GM21381 (cell line): ENCODE measurements around the gene PTPRG.

Experiments used
- ATAC-seq: cut with Tn5 transposase; IDR thresholded peaks from one replicate; pipeline ENCODE4 v1.9.1; 2021; ENCODE audit warnings: mild to moderate bottlenecking, moderate library complexity; ENCODE audit not compliant: unreplicated experiment

Gene PTPRG

DNA sequence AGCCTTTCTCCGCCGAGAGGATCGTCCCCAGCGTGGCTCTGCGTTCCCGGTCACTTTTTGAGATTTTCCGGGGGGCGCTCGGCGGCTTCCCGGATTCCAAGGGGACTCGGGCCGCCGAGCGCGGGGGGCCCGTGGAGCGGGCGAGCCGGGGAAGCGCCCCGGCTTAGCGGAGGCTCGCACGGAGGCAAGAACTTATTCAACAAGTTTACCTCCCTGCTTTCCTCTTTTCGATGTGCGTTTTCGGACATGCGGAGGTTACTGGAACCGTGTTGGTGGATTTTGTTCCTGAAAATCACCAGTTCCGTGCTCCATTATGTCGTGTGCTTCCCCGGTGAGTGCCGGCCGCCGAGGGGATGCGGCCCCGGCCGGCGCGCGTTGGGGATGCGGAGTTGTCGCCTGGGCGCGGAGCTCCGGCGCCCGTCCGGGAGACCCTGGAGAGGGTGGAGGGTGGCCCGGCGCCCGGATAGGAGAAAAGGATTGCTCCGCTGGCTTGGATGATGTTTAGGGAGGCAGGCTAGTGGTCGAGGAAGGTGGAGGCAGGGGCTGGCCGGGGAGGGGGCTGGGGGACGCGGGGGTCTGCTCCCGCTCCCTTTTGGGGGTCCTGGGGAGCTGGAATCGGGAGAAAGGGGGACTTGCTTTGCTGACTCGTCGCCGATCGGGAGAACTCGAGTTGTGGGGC is 810 bp downstream of the PTPRG start:
- ATAC-seq = no peak

DNA sequence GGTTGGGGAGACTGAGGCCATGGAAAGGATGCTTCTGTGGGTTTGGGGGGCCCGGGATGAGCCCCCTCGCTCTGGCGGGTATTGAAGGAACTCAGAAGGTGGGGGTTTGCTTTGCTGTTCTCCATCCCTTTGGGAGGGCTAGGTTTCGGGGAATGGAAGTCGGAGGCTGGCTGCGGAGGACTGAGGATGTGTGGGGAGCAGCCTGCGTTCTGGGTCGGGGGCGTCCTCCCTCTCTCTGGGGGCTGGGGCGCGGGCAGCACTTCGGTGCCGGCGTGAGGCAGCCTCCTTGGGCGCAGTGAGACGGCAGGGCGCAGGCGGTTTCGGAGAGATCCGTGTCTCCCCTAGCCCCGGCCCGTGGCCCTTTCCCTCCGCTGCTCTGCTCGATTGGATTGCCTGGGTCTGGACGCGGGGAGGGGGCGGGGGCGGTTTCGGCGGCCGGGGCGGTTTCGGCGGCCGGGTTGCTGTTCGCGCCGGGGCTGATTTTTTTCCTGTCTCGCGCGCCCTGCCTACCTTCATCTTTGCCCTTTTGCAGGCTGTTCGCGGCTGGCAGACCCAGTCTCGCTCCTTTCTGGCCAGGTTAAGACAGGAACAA is 1.4 kb downstream of the PTPRG start:
- ATAC-seq = no peak

DNA sequence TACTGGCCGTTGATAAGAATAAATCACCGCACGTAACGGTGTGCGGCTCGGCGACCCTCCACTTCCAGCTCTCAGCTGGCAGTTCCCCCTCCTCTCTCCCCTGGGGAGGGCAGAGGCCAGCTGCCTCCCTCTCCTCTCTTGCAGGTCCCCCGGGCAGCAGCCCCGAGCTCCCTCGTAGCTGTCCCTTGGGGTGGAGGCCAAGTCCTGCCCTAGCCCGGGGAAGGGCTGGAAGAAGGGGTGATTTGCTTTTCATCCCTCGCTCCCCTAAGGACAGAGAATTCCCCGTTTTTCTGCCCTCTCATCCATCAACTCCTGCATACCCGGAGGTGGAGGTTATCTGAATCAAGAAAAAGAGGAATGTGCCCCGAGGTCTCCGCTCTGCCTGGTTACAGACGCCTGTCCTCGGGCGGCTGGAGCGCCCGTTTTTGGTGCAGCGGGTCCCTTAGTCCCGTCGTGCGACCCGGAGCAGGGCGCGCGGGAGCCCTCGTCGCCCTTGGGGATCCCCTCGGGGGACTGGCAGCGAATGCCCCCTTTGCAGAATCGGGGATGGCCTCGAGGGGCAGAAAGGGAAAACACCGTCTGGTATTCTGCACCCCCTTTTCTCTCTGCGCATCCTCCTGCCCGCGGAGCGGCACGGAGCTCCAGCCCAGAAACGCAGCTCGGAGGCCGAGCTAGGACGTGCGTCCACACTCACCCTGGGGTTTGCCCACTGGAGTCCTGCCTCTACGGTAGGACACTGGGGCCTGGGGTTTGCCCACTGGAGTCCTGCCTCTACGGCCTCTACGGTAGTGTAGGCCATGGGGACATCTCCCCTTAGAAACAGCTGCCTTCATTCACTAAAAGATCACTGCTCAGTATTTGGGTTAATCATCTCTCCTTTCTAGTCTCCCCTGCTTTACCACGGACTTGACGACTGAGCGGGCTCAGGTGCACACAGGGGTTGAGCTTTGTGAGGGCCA is 2.2 kb downstream of the PTPRG start:
- no peak for ATAC-seq

DNA sequence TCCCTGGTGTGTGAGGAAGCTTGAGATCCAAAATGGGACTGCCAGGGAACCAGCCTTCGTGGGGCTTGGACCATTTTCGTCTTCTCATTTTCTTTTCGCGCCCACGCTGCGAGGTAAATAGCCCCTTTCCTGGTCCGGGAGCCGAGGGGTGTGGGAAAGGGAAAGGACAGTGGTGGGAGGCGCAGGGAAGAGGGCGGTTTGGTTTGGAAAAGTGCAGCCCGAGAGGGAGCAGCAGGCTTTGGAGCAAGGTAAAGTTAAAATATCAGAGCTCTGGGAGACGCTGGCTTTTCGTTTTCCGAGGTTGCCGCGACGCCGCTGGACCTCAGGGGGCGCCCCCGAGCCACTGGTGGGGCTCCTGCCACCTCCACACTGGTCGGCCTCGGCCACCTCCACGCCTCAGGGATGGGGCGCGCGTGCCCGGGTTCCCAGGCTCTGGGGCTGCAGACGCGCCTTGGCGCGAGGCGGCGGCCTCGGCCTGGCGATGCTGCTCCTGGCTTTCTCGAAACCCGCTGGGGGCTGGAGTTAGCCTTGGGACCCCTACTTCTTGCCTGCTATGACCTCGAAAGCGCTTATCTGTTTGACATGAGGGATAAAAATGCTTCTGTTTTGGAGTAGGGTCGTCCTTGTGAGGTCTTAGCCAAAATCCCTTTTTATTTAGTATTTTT is 3.2 kb downstream of the PTPRG start:
- no peak for ATAC-seq

DNA sequence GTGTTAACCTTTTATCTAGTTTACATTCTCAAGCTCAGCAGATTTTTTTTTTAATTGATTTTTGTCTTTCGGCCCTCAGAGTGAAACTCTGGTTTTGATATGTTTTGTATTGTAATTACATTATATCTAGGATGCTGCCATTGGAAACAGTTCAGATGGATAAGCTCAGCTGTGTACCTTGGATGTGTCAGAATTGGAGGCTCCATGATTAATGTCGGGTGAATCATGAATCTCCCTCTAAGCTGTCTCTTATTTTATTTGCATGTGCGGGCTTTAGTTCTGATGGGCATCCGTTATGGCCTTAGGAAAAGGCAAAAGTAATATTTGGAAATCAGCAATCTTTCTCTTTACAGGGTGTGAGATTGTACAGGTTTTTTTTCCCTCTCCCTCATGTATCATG is 4.2 kb downstream of the PTPRG start:
- no peak for ATAC-seq

DNA sequence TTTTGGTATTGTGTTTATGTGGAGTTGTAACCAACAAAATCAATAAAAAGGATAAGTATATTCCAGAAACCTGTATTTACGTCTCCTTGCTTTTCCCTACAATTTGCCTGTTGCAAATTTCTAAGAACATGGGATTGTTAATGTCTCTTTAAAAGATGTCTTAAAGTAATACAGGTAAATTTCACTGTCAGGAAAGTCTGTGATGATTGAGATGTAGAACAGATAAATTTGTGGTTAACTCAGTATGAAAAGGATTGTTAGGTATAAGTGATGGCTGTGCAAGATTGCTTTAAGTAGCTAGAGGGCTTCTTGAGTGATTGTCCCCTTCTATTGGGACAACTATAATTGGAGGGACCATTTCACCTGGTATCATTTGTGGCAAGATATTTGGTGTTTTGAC is 6.8 kb downstream of the PTPRG start:
- no peak for ATAC-seq

DNA sequence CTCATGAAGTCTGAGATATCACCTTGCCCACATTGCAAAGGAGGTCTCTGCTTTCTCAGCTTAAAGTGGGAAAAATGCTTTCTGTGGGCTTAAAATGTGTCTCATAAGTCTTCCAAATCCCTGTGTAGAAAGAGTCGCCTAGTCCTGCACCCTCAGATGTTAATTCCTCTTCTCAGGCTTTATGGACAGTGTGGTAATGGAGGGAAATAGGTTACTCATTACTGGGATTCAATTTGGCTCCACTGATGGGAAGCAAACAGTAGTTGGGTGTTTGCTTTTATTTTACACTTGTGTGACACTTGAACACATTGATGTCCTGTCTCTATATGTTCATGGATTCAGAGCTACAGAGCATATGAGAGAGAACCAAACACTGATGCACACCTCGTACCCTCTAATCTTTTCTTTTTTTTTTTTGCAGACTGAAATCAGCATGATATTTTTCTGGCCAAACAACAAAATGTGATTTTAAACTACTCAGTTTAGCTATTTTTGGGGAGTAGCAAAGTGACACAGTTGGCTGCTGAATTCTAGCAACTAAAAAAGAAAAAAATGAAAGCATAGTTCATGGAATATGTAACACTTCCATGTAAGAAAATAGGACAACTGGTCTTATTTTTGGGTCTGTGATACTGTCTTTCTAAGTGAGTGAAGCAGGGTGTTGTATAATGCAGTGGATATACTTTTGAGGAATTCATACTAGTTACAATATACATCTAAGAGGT is 8.6 kb downstream of the PTPRG start:
- ATAC-seq = no peak

DNA sequence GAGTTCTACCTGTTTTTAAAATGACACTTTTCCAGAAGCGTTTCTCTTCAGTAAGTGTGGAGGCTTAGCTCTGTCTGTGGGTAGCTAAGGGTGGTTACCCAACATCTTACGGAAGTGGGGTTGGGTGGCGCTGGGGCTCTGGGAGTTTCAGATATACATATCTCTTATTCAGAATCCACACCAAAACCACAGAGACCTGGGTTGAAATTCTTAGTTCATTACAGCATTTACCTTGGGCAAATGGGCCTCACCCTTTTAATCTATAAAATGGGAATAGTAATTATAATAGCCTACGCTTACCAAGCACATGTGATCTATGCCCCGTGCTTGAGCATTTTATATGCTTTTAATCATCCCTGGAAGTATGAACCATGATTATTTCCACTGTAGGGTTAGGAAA is 9.4 kb downstream of the PTPRG start:
- no peak for ATAC-seq

DNA sequence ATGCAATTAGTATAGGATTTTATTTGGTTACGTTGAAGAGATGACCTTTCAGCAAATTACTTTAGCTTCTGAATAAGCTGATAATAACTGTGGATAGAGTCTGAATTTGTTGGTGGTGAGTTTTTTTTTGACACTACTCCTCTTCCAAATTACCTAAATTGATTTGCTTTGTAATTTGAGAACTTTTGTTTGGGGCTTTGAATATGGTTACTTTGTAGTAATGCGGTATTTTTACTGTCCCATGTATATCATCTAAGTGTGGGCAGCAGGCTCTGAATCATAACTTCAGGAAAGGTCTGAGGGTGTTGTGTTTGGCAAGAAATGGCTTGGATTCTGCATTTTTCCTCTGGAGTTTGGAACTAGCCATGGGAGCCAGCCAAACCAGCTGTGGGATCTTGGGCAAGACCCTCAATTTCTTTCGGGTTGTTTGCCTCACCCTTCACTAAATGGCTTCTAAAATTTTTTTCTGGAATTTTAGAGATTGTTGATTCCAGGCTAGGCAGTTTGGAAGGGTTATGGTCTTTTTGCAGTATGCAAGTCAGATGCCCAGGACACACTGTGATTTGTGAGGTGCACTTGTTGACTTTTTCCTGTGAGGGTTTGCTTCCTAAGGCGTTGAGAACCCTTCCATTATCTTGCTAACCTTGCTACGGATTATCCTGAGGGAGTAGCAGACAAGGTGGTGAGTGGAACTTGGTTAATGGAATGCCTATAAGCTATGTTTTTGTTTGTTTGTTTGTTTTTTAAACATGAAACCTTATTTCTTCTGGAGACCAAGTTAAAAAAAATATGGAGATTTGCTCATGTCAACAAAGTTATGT is 10.4 kb downstream of the PTPRG start:
- no peak for ATAC-seq

DNA sequence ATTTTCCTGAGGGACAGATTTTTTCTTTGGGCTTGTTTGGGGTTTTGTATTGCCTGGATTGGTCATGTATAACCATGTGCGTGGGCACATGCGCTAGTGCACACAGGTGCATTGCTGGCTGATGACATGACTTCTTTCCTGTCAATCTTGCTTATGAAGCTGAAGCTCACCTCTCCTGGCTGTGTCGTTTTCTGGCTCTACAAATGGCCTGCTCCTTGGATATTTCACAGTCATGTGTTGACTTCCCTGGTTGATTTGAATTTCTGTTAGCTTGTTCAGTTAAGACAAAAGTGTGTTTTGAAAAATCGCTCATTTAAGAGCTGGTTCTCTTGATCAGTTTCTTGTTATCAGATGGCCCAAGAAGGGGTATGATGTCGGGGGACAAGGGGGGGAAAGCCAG is 11.5 kb downstream of the PTPRG start:
- ATAC-seq = no peak

DNA sequence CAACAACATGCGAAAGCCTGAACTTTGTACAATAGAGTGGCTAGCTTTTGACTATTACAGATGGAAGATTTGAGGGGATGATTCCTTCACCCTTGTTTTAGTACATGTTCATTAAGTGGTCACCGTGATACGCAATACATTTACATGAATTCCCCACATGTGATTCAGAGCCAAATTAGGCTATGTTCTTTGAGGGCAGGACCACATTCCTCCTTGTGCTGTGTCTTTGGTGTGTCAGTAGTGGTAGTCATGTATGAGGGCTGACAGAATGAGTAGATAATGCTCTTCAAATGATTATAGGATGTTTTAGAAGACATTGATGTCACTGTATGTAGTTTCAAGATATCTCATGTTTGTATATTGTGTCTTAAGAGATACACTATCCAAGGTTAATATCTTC is 12.1 kb downstream of the PTPRG start:
- ATAC-seq = no peak

DNA sequence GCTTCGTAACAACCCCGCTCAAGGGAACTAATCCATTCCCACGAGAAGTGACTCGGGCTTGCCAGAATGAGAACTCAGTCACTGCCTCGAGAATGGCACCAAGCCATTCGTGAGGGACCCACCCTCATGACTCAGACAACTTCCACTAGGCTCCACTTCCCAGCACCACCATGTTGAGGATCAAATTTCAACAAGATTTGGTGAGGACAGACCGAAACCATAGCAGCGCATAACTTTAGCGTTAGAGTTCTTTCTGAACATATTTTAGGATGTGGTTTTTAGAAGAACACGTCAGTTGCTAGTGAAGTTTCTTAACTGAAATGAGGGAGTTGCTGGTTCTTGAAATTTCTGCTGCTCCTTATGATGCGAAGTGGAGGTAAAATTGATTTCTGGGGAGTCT is 13.5 kb downstream of the PTPRG start:
- no peak for ATAC-seq

DNA sequence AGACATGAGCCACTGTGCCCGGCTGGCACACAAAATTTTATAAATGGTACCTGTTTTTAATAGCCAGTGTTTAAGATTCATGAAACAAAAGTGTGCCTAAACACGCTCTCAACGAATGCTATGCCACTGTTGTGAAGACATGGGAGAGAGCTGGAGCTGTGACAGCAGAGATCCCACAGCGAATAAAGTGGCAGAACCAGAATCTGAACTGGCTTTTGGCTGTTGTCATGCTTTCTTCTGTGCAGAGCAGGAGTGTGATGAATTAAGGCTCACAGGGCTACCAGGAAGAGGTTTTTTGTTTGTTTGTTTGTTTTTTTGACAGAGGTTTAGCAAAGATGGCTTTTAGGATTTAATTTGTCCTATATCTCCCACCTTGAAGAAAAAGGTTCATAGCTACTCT is 14.5 kb downstream of the PTPRG start:
- no peak for ATAC-seq

DNA sequence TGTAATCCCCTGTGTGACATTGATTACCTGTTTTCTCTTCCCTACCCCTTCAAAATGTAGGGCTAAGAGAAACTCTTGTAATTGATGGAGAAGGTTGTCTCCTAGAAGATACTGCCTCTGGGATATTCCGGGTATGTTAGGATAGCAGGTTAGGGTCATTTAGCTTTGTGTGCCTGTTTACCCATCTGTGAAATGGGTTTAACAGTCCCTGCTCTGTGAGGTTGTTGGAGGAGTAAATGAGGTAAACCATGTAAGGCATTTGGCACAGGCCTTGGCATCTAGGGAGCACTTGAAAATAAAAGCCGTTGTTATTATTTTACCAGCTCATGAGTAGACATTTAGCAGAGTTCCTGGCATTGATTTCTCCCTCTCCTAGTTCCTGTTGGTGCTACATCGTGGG is 16.4 kb downstream of the PTPRG start:
- no peak for ATAC-seq

DNA sequence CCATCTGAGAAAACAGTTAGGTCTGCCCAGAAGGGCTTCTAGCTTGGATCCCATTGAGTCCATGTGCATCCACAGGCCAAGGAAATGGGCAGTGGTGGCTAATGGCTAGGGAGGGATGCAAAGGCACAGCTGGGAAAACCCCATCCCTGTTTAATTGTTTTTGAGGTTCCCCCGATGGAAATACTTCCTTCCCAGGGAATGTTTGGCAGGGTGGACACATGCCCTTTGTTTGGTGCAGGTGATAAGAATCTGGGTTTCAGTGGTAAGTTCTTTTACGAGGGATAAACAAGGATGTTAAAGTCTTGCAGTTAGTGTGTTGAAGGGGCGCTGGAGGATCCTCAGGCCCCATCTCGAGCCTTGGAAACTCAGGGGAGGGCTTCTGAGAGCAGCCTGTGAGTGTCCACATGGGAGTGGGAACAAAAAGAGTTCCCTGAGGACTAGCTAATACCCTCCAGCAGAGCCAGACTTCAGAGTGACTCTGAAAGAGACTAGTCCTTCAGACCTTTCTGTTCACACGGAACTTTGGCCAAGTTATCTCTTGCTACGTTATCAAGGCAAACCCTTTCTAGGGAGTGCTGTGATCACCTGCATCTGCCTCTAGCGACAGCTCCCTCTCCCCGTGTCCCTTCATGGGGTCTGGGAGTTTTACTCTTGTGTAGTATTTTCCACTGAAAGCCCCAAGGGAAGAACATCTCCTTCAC is 17.4 kb downstream of the PTPRG start:
- no peak for ATAC-seq

DNA sequence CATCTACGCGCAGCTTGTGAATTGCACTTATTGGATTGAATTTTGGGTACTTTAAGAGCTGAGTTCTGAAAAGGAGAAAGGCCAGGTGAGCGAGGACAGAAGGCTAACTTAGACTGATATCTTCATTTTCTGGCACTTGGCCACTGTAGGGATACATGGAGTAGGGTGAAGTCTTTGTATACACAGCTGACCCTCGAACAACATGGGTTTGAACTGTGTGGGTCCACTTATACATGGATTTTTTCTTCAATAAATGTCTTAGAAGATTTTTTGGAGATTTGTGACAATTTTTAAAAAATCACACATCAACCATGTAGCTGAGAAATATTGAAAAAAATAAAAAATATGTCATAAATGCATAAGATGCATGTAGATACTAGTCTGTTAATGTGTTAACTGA is 18.3 kb downstream of the PTPRG start:
- ATAC-seq = no peak

DNA sequence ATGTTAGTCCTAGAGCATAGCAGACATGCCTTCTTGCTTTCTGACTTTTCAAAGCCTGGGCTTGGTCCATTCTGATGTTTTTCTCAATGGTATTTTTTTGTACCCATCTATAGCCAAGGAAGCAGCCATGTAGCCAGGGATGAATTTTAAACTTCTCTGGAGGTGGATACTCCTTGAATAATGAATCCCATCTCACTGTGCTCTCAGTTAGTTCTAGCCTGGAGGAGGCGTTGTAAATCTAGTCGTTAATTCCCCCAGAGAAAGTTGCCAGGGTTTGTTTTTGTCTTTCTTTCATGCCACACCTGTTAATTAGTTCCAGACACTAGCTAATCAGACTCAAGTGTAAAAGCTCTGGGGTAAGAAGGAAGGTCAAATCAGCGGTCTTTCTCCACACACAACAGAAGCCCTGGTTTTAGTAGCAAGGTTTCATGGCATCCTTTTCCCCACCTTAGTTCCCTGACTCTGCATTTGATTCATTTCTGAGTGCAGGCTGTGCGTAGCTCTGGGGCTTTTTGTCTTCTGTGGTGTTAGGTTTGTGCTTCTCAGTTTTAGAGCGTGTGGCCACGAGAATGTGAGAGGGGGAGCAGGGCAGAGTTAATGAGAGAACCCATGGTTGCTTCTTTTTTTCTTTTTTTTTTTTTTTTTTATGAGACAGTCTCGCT is 19.7 kb downstream of the PTPRG start:
- ATAC-seq = no peak

DNA sequence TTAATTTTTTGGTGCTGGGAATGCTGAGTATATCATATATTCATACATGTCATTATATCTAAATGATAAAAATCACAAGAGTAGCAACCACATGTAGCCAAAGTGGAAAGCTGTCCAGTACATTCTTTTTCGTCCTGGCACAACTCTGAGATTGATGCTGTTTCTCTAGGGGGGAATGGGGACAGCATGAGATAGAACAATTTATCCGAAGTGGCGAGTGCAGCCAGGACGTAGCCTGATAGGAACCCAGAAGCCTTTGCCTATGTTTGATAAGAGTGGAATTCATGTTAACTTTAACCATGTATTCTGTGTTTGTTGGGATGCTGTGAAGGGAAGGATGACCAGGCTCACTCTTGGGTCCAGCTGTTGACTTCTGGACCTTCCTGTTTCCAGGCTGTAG is 20.9 kb downstream of the PTPRG start:
- no peak for ATAC-seq

DNA sequence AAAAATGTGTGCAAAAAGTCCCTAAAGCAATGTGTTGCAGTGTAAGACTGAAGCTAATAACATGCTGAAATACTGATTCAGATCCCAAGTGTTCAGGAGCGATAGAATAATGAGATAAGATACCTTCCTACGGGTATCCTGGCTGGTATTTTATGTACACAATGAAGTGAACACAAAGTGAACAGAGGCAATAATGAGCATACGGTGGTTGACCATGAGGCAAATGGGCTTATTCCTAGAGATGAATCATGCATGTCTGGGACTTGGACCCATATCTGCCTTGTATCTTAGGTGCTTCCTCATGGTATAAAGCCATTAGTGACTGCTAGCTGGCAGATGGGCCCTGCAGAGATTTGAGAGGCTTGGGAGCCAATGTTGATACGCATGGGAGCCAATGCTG is 21.5 kb downstream of the PTPRG start:
- ATAC-seq = no peak
